HG02840 (cell line): ENCODE measurements around the gene PRPF8.
"Not testable (repeated sequence)": the region's sequence is repeated elsewhere in the genome, so short reads cannot be mapped to it uniquely, and the experiment has no call there.

Experiments
- ATAC-seq: cut with Tn5 transposase; IDR thresholded peaks from one replicate; pipeline ENCODE4 v1.9.1; 2021; ENCODE audit warnings: mild to moderate bottlenecking, moderate library complexity, moderate number of reproducible peaks; ENCODE audit not compliant: unreplicated experiment, low FRiP score

Gene PRPF8

DNA sequence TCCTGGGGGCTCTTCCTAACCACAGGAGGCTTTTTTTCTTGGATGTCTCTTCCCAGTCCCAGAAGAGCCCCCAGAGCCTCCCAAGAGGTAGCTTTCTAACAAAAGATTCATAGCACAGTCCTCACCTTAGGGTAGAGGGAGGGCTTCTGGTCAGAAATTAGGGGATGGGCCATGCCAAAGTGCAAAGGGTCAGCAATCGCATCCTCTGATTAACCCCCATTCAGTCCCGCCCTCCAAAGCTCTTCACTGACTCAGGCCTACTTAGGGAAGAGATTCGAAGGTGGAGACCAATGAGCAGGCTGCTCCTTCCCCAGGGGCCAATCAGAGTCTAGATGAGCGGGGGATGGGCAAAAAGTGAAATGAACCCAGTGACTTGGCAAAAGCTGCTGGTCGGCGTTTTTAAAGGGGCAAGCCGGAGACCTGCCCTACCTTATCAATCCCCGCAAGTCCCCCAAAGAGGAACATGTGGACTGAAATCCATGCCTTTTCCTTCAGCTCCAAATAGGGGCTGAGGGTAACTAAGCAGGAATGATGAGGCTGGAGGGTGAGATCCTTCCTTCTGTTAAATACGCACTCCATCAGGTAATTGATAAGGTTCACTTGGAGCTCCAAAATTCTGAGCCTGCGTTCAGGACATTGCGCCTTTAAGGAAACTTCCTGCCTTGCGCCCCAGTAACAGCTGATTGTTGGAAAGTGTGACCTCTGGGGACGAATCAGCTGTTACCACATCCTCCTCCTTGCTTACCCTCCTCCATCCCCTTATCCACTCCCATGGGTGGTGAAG is 32.4 kb upstream of the PRPF8 start:
- ATAC-seq, result peak; percentile 39

DNA sequence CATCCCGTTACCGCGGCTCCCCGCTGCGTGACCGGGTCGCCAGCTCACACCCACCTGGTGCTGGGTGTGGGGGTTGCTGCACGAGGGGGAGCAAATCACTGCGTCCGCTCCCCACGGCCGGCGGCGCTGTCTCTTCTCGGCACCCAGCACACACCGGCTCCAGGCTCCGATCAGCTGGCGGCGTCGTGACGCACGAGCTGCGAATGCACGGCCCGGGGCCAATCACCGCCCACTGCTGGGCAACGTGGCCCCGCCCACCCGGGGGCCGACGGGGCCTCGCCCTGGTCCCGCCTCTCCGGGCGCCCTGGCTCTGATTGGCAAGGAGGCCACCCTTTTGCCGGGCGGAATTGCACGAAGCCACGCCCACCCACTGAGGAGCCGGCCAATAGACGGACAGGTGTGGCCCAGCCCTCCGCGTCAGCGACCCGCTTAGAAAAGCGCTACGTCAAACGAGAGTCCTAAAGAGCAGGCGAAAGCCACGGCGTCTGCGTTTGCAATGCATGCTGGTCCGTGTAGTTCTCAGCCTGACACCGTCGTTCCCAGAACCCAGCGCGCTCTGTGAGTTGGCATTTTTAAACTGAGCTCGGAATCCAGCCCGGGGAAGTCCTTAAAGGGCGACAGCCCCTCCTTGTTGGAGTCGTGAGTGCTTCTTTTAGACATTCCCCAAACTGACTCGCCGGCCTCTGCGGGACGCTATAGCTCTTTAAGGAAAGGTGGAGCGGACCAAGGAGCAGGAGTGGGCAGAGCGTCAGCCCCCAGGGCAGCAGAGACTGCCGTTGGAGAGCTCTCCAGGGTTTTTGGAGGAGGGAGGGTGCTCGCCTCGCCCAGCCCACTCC is 31.6 kb upstream of the PRPF8 start:
- ATAC-seq, result peak; percentile 78

DNA sequence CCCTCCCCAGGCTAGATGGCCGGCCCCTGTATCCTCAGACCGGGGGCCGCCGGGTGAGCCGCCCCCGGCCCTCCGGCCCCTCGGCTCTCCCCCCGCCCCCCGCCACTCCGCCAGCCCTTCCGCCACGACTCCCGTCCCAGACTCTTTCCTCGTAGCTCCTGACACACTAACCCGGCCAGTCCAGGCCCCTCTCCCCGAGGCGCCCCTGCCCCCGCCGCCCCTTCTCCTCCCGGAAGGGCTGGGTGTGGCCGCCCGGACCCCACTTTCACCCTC is 31.1 kb upstream of the PRPF8 start:
- no peak for ATAC-seq

GRCh38 chr17:1714980-1715802 is 30.5 kb upstream of the PRPF8 start:
- ATAC-seq, result no peak

- ATAC-seq, result no peak
Measured at GRCh38 chr17:1714427-1714979, 29.8 kb upstream of the PRPF8 start.

GRCh38 chr17:1713878-1714426 is 29.3 kb upstream of the PRPF8 start:
- ATAC-seq, result no peak

- no peak for ATAC-seq
Measured at GRCh38 chr17:1713160-1713877, 28.7 kb upstream of the PRPF8 start.

DNA sequence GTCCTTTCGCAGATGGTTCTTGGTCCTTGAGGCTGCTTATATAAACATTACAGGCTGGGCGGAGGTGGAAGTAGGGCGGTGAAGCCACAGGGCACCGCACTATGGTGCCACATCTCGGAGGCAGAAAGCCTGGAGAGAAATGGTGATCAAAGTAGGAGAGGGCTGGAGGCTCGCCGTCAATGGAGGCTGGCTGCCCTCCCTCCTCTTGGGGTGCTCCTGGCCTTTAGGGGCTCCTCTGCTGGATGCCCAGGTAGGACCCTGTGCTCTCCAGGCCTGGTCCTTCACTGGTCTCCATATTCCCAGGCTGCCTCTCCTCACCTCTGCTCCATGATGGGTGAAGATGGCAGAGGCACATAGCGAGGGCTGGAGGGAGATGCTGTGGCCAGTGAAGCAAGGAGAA is 27.6 kb upstream of the PRPF8 start:
- ATAC-seq, result no peak

DNA sequence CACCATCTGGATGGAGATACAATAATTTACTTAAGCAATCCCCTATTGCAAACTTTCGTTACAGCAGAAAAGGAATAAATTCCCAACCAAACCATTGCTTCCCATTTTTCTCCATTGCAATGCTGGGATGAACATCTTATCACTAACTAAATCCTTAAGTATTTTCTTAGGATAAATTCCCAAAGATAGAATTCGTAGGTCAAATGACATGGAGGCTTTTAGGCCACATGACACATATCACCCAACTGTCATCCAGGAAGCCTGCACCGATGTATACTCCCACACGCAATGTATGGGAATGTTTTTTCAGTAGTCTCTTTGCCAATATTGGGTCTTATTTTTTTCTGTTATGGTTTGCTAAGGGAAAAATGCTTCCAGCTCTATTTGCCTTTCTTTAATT is 27.1 kb upstream of the PRPF8 start:
- no peak for ATAC-seq

- ATAC-seq, result no peak
Measured at GRCh38 chr17:1710807-1711553, 26.3 kb upstream of the PRPF8 start.

GRCh38 chr17:1709971-1710806 is 25.5 kb upstream of the PRPF8 start, which contains the start of gene TLCD2:
TSS of gene TLCD2 (minus strand) at chr17:1710377. CDS start at chr17:1710242, 135 bp downstream.
- no peak for ATAC-seq

GRCh38 chr17:1709403-1709951 is 24.8 kb upstream of the PRPF8 start:
- no peak for ATAC-seq

GRCh38 chr17:1708791-1709346 is 24.2 kb upstream of the PRPF8 start:
- not testable (repeated sequence) for ATAC-seq

DNA sequence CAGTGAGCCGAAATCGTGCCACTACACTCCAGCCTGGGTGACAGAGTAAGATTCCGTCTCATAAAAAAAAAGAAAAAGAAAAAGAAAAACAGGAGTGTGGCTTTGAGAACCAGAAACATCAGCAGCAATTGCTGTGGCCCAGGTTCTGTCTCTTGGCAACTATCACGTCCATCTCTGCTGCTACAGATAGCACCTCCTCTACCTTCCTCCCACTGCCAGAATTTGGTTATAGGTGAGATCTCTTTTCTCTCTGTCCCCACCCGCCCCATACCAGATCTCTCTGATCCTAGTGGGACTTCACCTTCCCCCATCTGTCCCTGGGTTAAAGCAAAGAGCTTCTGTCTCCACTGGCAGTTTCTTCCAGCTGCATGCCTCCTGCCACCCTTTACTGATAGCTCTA is 22.4 kb upstream of the PRPF8 start:
- no peak for ATAC-seq

GRCh38 chr17:1705004-1705403 is 20.3 kb upstream of the PRPF8 start:
- no peak for ATAC-seq

DNA sequence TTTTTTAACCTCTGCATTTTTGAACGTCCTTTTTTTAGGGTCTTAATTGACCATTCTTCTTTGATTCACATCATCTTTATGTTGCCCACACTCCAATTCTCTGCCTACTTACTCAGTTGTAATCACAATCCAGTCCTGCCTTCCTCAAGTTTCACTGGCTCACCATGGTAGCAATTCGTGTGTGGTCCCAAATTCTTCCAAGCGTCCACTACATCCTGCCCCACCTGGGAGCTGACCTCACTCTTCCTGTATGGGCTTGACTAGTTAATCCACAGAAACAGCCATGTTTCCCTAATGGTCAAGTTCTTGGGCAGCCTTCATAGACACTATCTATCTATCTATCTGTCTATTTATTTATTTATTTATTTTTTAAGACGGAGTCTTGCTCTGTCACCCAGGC is 18.4 kb upstream of the PRPF8 start:
- ATAC-seq, result no peak

- not testable (repeated sequence) for ATAC-seq
Measured at GRCh38 chr17:1699891-1700290, 15.2 kb upstream of the PRPF8 start.

GRCh38 chr17:1697681-1698080 is 13.0 kb upstream of the PRPF8 start:
- ATAC-seq, result no peak
